WTC11 (cell line): ENCODE measurements around the gene KLK11.

ENCODE experiments used
- ATF1 ChIP-seq: sonication (generic); formaldehyde crosslinking; IDR thresholded peaks from 2 replicates; pipeline ENCODE4 v1.8.1; 2023; ENCODE audit warnings: mild to moderate bottlenecking, moderate library complexity, missing genetic modification reagents
- ATF3 ChIP-seq: sonication (generic); formaldehyde crosslinking; conservative IDR thresholded peaks from 2 replicates; pipeline ENCODE4 v1.8.1; 2022; ENCODE audit warnings: mild to moderate bottlenecking, missing genetic modification reagents
- CREB1 ChIP-seq: sonication (generic); formaldehyde crosslinking; IDR thresholded peaks from 2 replicates; pipeline ENCODE4 v1.8.0; 2023; ENCODE audit warnings: mild to moderate bottlenecking, missing genetic modification reagents
- CTCF ChIP-seq: fragments of 200-600 bp; IDR thresholded peaks from 2 replicates; pipeline ENCODE4 v1.8.0; 2022; ENCODE audit warnings: antibody characterized with exemption
- E2F5 ChIP-seq: sonication (generic); formaldehyde crosslinking; IDR thresholded peaks from 2 replicates; pipeline ENCODE4 v1.8.1; 2022; ENCODE audit warnings: mild to moderate bottlenecking, moderate library complexity, missing genetic modification reagents
- IRF2 ChIP-seq: sonication (generic); formaldehyde crosslinking; IDR thresholded peaks from 2 replicates; pipeline ENCODE4 v1.8.0; 2022; ENCODE audit warnings: low read depth, missing genetic modification reagents, borderline replicate concordance
- KAT7 ChIP-seq: sonication (generic); formaldehyde crosslinking; IDR thresholded peaks from 2 replicates; pipeline ENCODE4 v1.8.1; 2023; ENCODE audit warnings: missing genetic modification reagents, mild to moderate bottlenecking, borderline replicate concordance
- PRDM15 ChIP-seq: sonication (generic); formaldehyde crosslinking; IDR thresholded peaks from 2 replicates; pipeline ENCODE4 v1.8.0; 2022; ENCODE audit warnings: missing genetic modification reagents
- TEAD1 ChIP-seq: sonication (generic); formaldehyde crosslinking; IDR thresholded peaks from 2 replicates; pipeline ENCODE4 v1.8.0; 2022; ENCODE audit warnings: mild to moderate bottlenecking, missing genetic modification reagents
- TEAD4 ChIP-seq: sonication (generic); formaldehyde crosslinking; IDR thresholded peaks from 2 replicates; pipeline ENCODE4 v1.8.0; 2022; ENCODE audit warnings: mild to moderate bottlenecking, missing genetic modification reagents
- USF2 ChIP-seq: sonication (generic); formaldehyde crosslinking; IDR thresholded peaks from 2 replicates; pipeline ENCODE4 v1.8.1; 2023; ENCODE audit warnings: mild to moderate bottlenecking, missing genetic modification reagents, moderate library complexity

DNA sequence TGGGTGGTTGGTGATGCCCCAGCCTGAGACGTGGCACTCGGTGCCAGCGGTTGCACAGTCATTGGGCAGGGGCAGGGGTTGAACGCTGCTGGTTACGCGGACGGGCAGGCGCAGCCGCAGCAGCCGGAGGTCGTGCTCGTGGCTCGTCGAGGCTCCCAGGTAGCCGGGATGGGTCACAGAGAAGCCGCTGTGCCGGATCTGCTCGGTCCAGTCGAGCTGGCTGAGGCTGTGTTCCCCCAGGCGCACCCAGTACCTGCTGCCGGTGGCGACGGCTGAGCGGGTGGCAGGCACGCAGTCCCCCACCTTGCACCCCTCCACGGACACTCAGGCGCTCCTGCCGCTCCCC is 5.4 kb upstream of the KLK11 start:
- TF ChIP-seq CTCF (no peak), CREB1 (CRISPR knock-in tag) (no peak), ATF3 (CRISPR knock-in tag) (no peak), E2F5 (no peak), IRF2 (CRISPR knock-in tag) (no peak), TEAD4 (CRISPR knock-in tag) (no peak), TEAD1 (CRISPR knock-in tag) (no peak), KAT7 (CRISPR knock-in tag) (no peak), PRDM15 (CRISPR knock-in tag) (no peak), ATF1 (no peak), USF2 (CRISPR knock-in tag) (no peak)
